CD4-positive, alpha-beta T cell treated with Interleukin-12 subunit alpha and Interleukin-12 subunit beta, for 1 hour (primary cell): Measurements from ENCODE around the gene CCNF.
"Not testable (repeated sequence)": the region's sequence is repeated elsewhere in the genome, so short reads cannot be mapped to it uniquely, and the experiment has no call there.

ENCODE experiments used
- DNase-seq: peaks from one replicate; pipeline ENCODE4 v3.0.0-alpha.2; 2020

Gene CCNF

DNA sequence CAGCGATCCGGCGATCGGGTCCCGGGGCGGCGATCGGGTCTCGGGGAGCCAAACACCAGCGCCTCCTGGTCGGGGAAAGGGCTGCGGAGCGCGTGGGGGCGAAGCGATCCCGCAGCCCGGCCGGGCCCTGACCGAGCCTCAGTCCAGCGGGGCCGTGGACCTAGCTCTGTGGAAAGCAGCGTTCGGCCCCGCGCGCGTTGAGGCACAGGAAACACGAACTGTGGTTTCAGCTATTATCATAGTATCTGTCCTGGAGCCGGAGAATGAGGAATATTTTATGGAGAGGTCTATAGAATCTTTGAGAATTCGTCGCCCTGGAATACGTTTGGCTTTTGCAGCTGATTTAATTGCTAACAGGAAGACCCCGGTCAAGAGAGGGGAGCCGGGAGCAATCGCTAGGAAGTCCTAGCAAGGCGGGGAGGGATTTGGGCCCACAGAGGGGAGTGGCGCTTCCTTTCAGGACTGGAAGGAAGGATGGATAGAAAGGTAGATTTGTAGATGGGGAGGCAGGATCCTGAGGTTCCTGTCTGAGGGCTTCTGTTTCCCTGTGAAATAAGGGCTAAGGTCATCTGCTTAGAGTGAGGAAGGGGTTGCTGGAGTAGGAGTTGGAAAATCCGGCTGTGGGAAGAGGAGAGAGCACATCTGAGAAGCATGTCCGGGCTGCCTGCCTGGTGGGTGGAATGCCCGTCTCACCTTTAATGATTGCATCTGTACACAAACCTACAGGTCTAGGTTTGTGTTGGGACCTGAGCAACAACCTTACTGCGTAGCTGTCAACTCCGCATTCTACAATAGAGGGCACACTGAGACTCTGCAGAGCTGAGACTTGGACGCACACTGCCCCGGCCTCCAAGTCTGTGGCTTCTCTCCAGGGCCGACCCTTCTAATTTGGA lies 770 bp downstream of the CCNF start:
- DNase-seq: peak; percentile 33

DNA sequence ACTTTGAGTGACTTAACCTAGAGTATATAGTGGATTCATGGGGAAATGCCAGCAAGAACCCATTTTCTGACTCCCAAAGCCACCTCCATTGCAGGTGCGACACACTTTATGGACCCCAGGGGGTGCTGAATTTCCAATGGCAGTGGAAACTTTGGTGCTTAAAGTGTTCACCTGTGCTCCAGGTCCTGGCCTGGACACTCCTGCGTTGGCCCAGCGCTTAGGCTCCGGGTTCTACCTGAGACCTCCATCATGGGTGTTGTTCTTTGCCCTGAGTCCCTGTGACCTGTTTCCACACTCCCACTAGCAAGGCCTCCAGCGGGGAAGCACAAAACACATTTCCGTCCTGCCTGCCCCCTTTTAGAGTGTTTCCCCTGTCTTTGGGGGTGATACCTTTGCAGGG lies 3.0 kb downstream of the CCNF start:
- DNase-seq: no peak

GRCh38 chr16:2432801-2433505 lies 3.7 kb downstream of the CCNF start:
- no peak for DNase-seq

DNA sequence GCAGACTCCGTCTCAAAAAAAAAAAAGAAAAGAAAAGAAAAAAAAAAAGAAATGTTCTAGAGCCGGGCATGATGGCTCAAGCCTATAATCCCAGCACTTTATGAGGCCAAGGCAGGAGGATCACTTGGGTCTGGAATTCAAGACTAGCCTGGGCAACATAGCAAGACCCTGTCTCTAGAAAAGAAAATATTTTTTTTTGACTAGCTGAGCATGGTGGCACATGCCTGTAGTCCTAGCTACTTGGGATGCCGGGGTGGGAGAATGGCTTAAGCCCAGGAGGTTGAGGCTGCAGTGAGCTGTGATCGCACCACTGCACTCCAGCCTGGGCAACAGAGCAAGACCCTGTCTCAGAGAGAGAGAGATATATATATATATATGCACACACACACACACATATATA lies 6.0 kb downstream of the CCNF start:
- DNase-seq: not testable (repeated sequence)

DNA sequence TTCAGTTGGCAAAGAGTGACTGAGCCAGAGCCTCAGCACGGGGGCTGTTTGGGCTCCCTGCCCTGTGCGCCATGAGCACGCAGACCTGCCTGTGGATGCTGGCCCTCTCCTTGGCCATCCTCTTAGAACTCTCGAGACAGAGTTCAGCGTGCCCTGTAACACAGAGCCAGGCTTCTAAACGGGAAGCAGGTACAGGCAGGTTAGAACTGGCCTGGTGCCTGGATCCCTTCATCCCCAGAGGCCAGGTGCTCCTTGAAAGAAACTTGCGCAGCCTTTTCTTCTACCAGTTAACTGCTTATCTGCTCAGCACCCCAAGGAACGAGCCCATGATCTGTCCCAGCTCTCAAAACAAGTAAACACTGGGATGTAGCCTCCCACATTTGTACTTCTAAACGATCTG lies 6.9 kb downstream of the CCNF start:
- DNase-seq: no peak

- DNase-seq: no peak
These were observed 8.0 kb downstream of the CCNF start for GRCh38 chr16:2437032-2437790.

GRCh38 chr16:2438121-2438520 lies 8.9 kb downstream of the CCNF start:
- no peak for DNase-seq

DNA sequence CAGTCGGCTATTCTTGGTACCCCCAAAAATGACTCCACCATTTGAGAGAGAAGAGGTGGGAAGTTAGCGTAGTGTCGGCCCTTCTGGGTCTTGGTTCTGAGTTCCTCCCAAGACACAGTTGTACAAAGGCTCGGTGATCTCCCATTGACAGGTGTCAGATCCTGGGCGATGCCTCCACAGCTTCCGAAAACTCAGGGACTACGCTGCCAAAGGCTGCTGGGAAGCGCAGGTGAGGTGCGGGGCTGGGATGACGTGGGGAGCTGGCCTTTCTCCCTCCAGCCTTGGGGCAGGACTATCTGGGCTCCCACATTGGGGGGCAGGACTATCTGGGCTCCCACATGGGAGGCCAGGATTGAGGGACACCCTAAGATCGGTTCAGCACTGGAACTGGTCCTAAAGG lies 10.4 kb downstream of the CCNF start:
- DNase-seq: no peak

GRCh38 chr16:2441143-2441804 lies 12.0 kb downstream of the CCNF start:
- DNase-seq: not testable (repeated sequence)

DNA sequence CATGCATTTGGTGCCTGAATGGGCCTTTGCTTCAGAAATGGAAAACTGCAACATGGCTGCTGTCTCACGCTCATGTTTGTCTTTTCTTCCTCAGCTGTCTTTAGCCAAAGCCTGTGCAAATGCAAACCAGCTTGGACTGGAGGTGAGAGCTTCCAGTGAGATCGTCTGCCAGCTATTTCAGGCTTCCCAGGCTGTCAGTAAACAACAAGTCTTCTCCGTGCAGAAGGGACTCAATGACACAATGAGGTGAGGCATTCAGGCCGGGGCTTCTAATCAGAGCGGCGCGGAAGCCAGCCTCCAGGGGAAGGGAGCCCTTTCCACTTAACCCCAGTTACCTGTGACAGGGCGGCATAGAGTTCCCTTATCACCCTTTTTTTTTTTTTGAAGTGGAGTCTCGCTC lies 14.3 kb downstream of the CCNF start:
- DNase-seq: no peak

DNA sequence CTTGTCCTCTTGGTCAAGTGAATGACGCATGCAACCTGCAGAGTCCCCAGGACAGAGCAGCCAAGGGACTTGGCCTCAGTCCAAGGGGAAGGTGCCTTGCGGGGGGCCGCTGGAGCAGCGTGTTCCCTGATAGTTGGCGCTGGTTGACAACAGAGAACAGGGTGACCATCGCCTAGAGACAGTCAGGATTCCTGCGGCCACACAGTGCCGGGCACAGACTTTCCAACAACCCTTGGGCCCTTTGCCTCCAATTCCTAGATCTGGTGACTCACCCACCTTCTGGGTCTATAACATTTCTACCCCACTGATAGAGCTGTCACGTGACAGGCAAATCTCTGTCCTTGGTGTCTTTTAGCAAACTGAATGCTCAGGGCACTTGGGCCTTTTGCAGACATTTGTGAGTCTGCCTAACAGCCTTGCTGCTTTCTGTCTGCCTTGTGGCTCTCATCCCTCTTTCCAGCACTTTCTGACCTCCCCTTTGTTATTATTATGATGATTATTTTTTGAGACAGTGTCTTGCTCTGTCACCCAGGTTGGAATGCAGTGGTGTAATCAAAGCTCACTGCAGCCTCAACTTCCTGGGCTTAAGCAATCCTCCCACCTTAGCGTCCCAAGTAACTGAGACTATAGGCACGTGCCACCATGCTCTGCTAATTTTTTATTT lies 18.8 kb downstream of the CCNF start:
- DNase-seq: no peak

DNA sequence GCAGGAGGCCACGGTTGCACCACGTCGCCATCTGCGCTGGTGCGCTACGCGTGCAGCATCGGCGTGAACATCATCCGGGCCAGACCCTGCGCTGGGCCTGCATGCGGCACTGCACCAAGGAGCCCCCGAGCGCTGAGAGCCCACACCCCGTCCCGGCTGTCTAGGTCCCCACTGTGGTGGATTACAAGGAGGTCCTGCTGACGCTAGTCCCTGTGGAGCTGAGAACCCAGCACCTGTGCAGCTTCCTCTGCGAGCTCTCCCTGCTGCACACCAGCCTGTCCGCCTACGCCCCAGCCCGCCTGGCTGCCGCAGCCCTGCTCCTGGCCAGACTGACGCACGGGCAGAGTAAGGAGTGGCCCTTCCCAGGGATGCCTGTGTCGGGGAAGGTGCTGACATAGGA lies 19.9 kb downstream of the CCNF start:
- DNase-seq: no peak

- DNase-seq: no peak
These were observed 21.3 kb downstream of the CCNF start for GRCh38 chr16:2450535-2450934.

DNA sequence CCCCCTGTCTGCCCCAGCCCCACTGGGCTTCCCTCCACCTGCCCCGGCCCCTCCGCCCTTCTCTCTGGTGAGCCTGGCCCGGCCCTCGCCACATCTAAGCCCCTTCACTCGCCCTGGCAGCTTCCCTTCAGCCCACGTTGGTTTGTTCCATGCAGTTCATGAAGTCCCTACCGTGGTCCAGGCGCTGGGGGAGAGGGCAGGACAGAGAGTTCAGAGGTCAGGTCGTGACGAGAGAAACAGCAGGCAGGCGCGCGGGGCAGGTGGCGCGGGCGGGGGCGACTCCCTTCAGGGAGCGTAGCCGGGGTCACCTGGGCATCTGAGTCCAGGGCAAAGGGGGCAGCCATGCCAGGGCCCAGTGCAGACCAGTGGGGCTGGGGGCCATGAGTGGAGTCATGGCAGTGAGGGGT lies 21.7 kb downstream of the CCNF start:
- no peak for DNase-seq

- DNase-seq: no peak
These were observed 22.6 kb downstream of the CCNF start for GRCh38 chr16:2451851-2452320.

DNA sequence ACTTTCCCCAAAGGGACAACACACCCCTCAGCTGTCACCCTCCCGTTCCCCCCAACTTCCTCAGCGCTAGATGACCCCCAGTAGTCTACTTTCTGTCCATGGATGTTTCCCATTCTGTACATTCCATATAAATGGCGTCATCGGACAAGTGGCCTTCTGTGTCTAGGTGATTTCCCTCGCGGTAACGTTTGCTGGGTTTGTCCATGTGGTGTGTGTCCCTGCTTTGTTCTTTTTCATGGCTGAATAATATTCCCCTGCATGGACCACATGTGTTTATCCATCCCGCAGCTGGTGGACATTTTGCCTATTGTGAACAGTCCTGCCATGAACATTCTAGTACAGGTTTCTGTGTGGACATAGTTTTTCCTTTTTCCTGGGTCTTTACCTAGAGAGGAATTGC lies 23.4 kb downstream of the CCNF start:
- DNase-seq: no peak

GRCh38 chr16:2455081-2455845 lies 26.0 kb downstream of the CCNF start:
- no peak for DNase-seq

- DNase-seq: no peak
These were observed 27.4 kb downstream of the CCNF start for GRCh38 chr16:2456551-2457153.

DNA sequence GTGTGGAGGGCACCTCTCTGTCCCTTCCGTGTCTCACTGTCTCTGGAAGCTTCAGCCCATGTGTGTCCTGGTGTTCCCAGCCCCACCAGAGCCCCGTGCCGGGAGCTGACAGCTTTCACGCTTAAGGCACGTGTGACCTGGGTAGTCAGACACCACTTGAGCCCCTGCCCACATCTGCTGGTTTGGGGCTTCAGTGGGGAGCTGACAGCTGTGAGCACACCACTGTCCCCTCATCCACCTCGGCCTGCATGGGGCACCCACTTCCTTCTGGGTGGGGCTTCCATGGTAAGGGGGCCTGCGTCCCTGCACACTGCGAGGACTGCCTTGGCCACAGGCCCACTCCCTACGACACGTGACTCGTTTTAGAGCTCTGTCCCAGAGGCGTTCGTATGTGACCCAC lies 28.0 kb downstream of the CCNF start:
- no peak for DNase-seq

GRCh38 chr16:2457946-2458345 lies 28.7 kb downstream of the CCNF start:
- DNase-seq: no peak
